Activated T-helper 2 cell treated with anti-CD3 and anti-CD28 coated beads, Interferon-gamma antibody, Interleukin-2, Interleukin-4, amounts not matched to agents 10 μg/mL and 5 μg/mL and 100 μg/mL, durations not matched to agents 14 hours and 24 hours and 36 hours (primary cell): ENCODE results near the gene GNG12. TPM values are rescaled to one million over a fixed set of nuclear protein-coding genes. Genes with fewer than 3 reads are reported as not detected.

Experiments
- DNase-seq: peaks from one replicate; pipeline ENCODE4 v3.0.0; 2021; ENCODE audit warnings: low spot score
- H3K27ac Mint-ChIP-seq: one replicate; pipeline ENCODE4 v1.8.0; 2021; ENCODE audit warnings: mixed read lengths
- H3K27me3 Mint-ChIP-seq: one replicate; pipeline ENCODE4 v1.8.0; 2021; ENCODE audit warnings: low read depth, mixed read lengths
- H3K36me3 Mint-ChIP-seq: one replicate; pipeline ENCODE4 v1.8.0; 2021; ENCODE audit warnings: low read depth, mixed read lengths
- H3K4me1 Mint-ChIP-seq: one replicate; pipeline ENCODE4 v1.8.0; 2021; ENCODE audit warnings: low read depth, mixed read lengths
- H3K4me3 Mint-ChIP-seq: one replicate; pipeline ENCODE4 v1.8.0; 2021; ENCODE audit warnings: low read depth, mild to moderate bottlenecking, moderate library complexity, mixed read lengths
- H3K9me3 Mint-ChIP-seq: one replicate; pipeline ENCODE4 v1.8.0; 2021; ENCODE audit warnings: mixed read lengths
- intact Hi-C: fragments of 100-400 bp; cut with micrococcal nuclease; formaldehyde crosslinking; loops from one replicate; pipeline ENCODE4 v1.15.1; 2023
- total RNA-seq: library from RNA; stranded (reverse); gene quantifications from 2 replicates; pipeline ENCODE4 v1.2.3, GENCODE V29; 2022

Gene GNG12
- total RNA-seq, 1 donor from 2014 or later = 0.16 TPM

GRCh38 chr1:67803380-67804279 is 29.6 kb downstream of the GNG12 start:
- no peaks in the 10 kb centered on the region for H3K9me3 Mint-ChIP-seq

DNA sequence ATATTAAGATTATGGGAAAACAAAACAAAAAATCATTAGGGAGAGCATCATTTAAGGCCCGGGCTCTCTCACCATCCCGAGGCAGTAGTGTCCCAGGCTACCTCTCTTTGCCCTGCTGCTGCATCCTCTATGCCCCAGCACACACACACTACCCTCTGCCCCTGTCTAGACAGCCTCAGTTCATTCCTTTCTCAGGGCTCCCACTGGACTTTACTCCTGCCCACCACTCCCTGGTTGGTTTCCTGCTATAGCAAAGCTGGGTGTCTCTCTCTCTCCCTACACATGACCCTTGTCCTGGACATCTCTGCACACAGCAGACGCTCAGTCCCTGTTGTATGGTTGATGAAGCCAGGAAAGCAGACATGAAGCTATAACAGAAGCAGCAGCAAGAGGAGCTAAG is 30.7 kb downstream of the GNG12 start:
- H3K4me3 Mint-ChIP-seq = no peak overlapping the region
- H3K36me3 Mint-ChIP-seq = no peaks in the 10 kb centered on the region
- no peaks in the 10 kb centered on the region for H3K4me1 Mint-ChIP-seq
- intact Hi-C loops = no loop called here
- H3K27me3 Mint-ChIP-seq = peaks cover 31% of the 10 kb centered on the region
- H3K9me3 Mint-ChIP-seq = no peaks in the 10 kb centered on the region
- no peak for DNase-seq
- no peak overlapping the region for H3K27ac Mint-ChIP-seq

More at GRCh38 chr1:67803380-67804279, 29.6 kb downstream of the GNG12 start:
- no peak overlapping the region for H3K4me3 Mint-ChIP-seq
- H3K27ac Mint-ChIP-seq = no peak overlapping the region
- peaks cover 33% of the 10 kb centered on the region for H3K27me3 Mint-ChIP-seq
- DNase-seq = no peak
- intact Hi-C loops = no loop called here
- no peaks in the 10 kb centered on the region for H3K4me1 Mint-ChIP-seq
- H3K36me3 Mint-ChIP-seq = no peaks in the 10 kb centered on the region

DNA sequence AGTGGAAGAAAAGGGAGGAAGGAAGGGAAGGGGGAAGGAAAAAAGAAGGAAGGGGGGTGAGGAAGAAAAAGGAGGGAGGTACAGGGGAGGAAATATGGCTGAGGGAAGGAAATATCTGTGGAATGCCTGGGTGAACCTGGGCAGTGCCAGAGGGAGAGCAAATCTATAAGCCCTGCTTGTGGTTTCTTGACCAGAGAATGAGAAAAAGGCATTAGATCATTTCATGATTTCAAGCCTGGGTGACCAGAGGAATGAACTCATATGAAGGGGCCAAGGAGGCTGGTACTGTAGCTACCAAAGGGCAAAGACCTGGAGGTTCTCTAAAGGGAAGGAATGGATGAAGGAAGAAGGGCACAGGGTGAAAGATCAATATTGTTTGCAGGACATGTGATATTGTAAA is 31.4 kb downstream of the GNG12 start:
- intact Hi-C loops = no loop called here
- Mint-ChIP-seq H3K4me3 (no peak overlapping the region), H3K9me3 (no peaks in the 10 kb centered on the region), H3K27ac (no peak overlapping the region), H3K27me3 (peaks cover 31% of the 10 kb centered on the region), H3K36me3 (no peaks in the 10 kb centered on the region), H3K4me1 (no peaks in the 10 kb centered on the region)
- DNase-seq = no peak

- Mint-ChIP-seq H3K36me3 (no peaks in the 10 kb centered on the region), H3K4me1 (no peaks in the 10 kb centered on the region), H3K9me3 (no peaks in the 10 kb centered on the region), H3K4me3 (no peak overlapping the region), H3K27ac (no peak overlapping the region), H3K27me3 (peaks cover 12% of the 10 kb centered on the region)
- intact Hi-C loops = no loop called here
- DNase-seq = no peak
Measured at GRCh38 chr1:67795179-67795912, 37.9 kb downstream of the GNG12 start.

- Mint-ChIP-seq H3K4me3 (no peak overlapping the region), H3K9me3 (no peaks in the 10 kb centered on the region), H3K36me3 (no peaks in the 10 kb centered on the region), H3K27me3 (peaks cover 9% of the 10 kb centered on the region), H3K27ac (no peak overlapping the region), H3K4me1 (no peaks in the 10 kb centered on the region)
- DNase-seq = no peak
- intact Hi-C loops = no loop called here
Measured at GRCh38 chr1:67793562-67793961, 39.7 kb downstream of the GNG12 start.

DNA sequence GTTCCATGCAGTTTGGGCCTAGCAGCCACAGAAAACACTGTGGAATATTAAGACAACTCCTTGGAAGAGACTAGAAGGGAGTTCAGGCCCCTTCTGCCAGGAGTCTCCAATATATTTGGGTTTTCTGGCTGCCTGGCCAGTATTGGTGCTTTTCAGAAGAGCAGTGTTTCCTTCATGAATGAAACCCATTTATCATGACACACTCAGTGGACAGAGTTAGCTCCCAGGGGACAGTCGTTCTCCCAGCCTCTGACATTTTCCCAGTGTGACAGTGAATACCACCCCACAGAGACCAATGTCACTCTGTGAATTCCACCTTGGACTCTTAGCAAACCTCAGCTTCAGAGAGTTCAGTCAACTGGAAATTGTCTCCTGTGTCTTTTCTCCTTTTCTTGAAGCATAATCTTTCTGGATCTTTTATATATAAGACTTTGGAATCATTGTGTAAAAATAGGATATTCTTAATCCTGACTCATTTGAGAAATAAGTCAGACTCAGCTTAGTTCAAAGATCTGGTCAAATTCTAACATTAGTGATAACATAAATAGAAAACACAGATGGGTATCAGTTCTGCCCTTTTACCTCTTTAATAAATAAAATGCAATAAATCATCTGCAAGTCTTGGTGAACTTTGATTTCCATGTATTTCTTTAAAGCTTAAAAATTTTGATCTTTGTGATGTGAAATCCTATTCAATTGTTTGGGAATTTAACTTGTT is 40.4 kb downstream of the GNG12 start:
- Mint-ChIP-seq H3K36me3 (no peaks in the 10 kb centered on the region), H3K27ac (no peak overlapping the region), H3K27me3 (peaks cover 9% of the 10 kb centered on the region), H3K4me3 (no peak overlapping the region), H3K9me3 (no peaks in the 10 kb centered on the region), H3K4me1 (no peaks in the 10 kb centered on the region)
- intact Hi-C loops = no loop called here
- no peak for DNase-seq

DNA sequence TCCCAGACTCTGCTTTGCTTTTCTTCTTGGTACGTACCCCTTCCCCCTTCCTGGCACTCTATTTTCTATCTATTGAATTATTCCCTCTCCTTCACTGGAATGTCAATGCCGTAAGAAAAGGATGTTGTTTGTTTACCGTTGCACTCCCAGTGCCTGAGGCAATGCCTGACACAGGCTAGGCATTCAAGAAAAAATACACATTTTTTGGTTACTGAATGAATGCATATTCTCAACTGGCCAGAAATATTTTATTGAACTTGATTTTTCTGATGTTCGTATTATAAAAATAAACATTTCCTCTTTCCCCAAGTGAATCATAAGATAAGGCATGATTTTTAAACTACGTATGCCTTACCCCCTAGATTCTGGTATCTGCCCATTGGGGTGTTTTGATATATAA is 41.2 kb downstream of the GNG12 start:
- no peak overlapping the region for H3K4me3 Mint-ChIP-seq
- intact Hi-C loops = no loop called here
- H3K27ac Mint-ChIP-seq = no peak overlapping the region
- no peaks in the 10 kb centered on the region for H3K4me1 Mint-ChIP-seq
- H3K36me3 Mint-ChIP-seq = no peaks in the 10 kb centered on the region
- no peak for DNase-seq
- H3K9me3 Mint-ChIP-seq = no peaks in the 10 kb centered on the region
- H3K27me3 Mint-ChIP-seq = peaks cover 9% of the 10 kb centered on the region

GRCh38 chr1:67791686-67792085 is 41.6 kb downstream of the GNG12 start:
- H3K36me3 Mint-ChIP-seq = no peaks in the 10 kb centered on the region
- H3K27ac Mint-ChIP-seq = no peak overlapping the region
- H3K9me3 Mint-ChIP-seq = no peaks in the 10 kb centered on the region
- H3K27me3 Mint-ChIP-seq = peaks cover 9% of the 10 kb centered on the region
- H3K4me1 Mint-ChIP-seq = no peaks in the 10 kb centered on the region
- intact Hi-C loops = no loop called here
- no peak overlapping the region for H3K4me3 Mint-ChIP-seq
- DNase-seq = no peak

- Mint-ChIP-seq H3K4me3 (no peak overlapping the region), H3K36me3 (no peaks in the 10 kb centered on the region), H3K27ac (no peak overlapping the region), H3K27me3 (peaks cover 9% of the 10 kb centered on the region), H3K4me1 (no peaks in the 10 kb centered on the region), H3K9me3 (no peaks in the 10 kb centered on the region)
- intact Hi-C loops = no loop called here
- DNase-seq = no peak
Measured at GRCh38 chr1:67791261-67791660, 42.0 kb downstream of the GNG12 start.

GRCh38 chr1:67790201-67790692 is 43.0 kb downstream of the GNG12 start:
- intact Hi-C loops = no loop called here
- no peaks in the 10 kb centered on the region for H3K9me3 Mint-ChIP-seq
- peaks cover 12% of the 10 kb centered on the region for H3K27me3 Mint-ChIP-seq
- H3K36me3 Mint-ChIP-seq = no peaks in the 10 kb centered on the region
- H3K4me3 Mint-ChIP-seq = no peak overlapping the region
- DNase-seq = no peak
- H3K27ac Mint-ChIP-seq = no peak overlapping the region
- H3K4me1 Mint-ChIP-seq = no peaks in the 10 kb centered on the region

GRCh38 chr1:67789551-67789950 is 43.7 kb downstream of the GNG12 start:
- no peaks in the 10 kb centered on the region for H3K4me1 Mint-ChIP-seq
- H3K9me3 Mint-ChIP-seq = no peaks in the 10 kb centered on the region
- H3K36me3 Mint-ChIP-seq = no peaks in the 10 kb centered on the region
- no peak for DNase-seq
- H3K27ac Mint-ChIP-seq = no peak overlapping the region
- intact Hi-C loops = no loop called here
- H3K27me3 Mint-ChIP-seq = peaks cover 13% of the 10 kb centered on the region
- H3K4me3 Mint-ChIP-seq = no peak overlapping the region

DNA sequence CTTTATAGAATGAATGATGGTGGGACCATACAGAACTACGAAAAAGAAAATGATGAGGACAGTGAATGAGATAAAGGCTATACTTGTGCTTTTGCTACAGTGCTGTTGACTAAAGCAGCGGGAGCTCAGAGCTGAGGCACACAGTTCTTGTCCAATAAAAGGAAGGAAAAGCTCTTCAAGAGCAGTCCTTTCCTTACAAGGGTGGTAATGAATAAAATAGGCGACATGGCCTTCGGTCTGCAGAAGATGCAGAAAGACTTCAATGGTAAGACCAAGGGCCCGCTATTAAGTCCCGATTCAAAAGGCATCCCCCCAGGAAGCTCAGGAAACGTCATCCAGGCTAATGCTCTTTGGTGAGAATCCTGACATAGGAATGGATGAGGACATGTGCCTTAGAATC is 44.4 kb downstream of the GNG12 start:
- intact Hi-C loops = no loop called here
- no peak for DNase-seq
- peaks cover 10% of the 10 kb centered on the region for H3K27me3 Mint-ChIP-seq
- H3K4me3 Mint-ChIP-seq = no peak overlapping the region
- no peaks in the 10 kb centered on the region for H3K36me3 Mint-ChIP-seq
- no peak overlapping the region for H3K27ac Mint-ChIP-seq
- no peaks in the 10 kb centered on the region for H3K4me1 Mint-ChIP-seq
- no peaks in the 10 kb centered on the region for H3K9me3 Mint-ChIP-seq
